CD4-positive, alpha-beta T cell treated with Interleukin-17A for 1 hour (primary cell): Measurements from ENCODE around the gene TMEM135.

Experiments
- DNase-seq: peaks from one replicate; pipeline ENCODE4 v3.0.0-alpha.2; 2020

The TMEM135 gene

GRCh38 chr11:87366763-87367405 lies 329.1 kb downstream of the TMEM135 start:
- DNase-seq, result no peak

- DNase-seq, result no peak
Observed at GRCh38 chr11:87368151-87368550, 330.4 kb downstream of the TMEM135 start.

GRCh38 chr11:87368858-87369480 lies 331.2 kb downstream of the TMEM135 start:
- no peak for DNase-seq

GRCh38 chr11:87369888-87370287 lies 332.2 kb downstream of the TMEM135 start:
- DNase-seq, result no peak

GRCh38 chr11:87372065-87372464 lies 334.3 kb downstream of the TMEM135 start:
- no peak for DNase-seq
